Measurements from ENCODE around the gene LTBP1.
"Not testable (repeated sequence)": the region's sequence is repeated elsewhere in the genome, so short reads cannot be mapped to it uniquely, and the experiment has no call there.

The LTBP1 gene

DNA sequence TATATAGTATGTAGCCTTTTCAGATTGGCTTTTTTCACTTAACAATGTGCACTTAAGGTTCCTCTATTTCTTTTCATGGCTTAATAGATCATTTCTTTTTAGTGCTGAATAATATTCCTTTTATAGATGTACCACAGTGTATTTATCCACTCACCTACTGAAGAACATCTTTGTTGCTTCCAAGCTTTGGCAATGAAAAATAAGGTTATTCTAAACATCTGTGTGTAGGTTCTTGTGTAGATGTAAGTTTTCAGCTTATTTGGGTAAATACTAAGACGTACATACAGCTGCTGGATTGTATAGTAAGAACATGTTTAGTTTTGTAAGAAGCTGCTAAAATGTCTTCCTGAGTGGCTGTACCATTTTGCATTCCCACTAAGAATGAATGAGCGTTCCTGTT, 461.4 kb downstream of the LTBP1 start:
- DNase-seq = no peak

DNA sequence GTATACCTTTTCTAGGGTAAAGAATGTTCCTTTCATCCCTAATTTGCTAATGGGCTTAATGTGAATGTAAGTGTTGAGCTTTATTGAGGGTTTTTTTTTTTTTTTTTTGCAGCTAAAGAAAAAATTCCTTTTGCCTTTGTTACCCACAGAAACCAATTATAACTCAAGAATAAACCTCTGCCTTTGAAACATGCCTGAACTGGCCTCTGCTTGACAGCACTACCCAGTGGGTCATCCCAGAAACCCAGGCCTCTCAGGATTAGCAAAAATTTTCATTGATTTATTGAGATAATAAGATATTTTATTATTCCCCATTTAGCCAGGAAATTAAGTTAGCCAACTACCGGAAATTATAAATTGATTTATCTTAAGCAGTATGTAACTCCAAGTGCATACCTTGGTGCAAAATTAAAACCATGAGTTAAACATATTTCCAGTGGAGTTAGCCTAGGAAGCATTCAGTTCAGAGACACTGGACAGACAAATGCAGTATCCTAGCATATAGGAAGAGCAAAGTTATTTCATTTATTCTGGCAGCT, 462.7 kb downstream of the LTBP1 start:
- no peak for DNase-seq

DNA sequence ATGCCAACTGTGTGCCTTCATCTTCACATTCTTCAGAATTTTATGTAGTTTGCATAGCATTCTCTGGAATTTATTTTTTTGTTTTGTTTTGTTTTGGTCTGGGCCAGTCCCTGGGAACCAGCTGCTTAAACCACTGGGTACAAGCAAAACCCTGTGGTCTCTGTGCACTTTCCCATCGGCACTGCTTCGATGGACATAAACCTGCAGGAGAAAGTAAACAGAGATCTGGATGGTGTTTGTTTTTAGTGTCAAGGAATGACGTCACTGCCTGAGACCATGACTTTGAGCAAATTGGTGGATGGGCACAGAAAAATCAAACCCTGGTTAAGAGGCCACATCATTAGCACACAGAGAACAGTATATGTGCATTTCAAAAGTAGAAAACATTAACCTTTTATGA, 465.0 kb downstream of the LTBP1 start:
- no peak for DNase-seq

DNA sequence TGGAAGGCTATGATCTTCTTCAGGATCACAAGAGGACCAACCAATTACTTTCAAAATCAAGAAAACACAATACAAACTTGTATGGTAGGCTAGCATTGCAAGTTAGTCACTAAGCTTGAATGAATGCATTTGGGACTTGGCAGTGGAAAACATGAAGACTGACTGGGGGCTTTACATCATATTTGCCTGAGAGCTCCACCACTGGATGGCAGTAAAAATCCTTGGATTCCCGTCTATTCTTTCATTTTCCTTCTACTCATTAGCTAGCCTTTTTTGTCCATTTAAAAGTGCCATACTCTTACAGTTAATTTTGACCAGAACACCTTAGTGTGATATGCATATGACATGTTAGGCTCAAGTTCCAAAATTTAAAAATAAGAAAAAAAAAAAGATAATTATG, 466.2 kb downstream of the LTBP1 start:
- DNase-seq = no peak

DNA sequence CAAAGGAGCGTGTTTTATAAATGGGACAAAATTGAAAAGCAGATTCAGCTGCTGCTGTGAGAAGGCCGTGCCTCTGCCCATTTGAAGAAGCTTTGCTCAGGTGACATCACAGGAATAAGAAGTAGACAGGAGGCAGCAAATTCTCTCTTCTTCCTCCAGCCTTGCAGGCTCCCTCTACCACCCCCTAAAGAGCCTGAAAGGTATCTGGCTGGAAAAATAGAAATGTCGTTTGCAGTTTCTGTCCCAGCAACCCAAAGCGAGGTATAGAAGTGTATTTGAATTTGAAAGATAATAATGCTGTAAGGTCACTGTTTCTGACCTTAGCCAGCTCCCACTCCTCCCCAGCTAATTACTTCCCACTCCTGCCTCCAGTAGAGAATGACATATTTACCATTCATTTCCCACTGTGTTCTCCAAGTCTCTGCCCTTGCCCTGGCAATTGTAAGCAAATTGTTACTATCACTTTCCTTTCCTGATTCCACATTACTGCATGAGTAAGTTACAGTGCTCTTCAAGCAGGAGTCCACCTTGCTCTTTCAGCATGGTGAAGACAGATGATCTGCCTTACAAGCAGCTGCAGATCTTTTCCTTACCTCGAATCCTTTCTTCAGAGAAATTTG, 472.9 kb downstream of the LTBP1 start:
- no peak for DNase-seq

DNA sequence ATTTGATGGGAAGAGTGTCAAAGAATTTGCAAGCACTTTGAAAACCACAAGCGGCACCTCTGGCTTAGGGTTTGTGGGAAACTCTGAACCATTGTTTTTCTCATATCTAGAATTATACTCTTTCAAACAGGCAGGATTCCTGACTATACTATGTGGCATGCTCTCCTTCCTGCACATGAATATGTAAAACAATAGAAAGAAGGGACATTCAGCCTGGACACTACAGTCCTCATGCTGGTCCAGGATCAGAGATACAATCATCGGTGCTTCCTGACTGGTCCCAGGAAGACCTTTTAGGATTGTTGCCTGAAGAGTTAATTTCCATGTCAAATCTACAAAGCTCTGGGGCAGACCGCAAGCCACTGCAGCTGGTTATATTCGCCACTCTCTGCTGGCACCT, 474.0 kb downstream of the LTBP1 start:
- no peak for DNase-seq

DNA sequence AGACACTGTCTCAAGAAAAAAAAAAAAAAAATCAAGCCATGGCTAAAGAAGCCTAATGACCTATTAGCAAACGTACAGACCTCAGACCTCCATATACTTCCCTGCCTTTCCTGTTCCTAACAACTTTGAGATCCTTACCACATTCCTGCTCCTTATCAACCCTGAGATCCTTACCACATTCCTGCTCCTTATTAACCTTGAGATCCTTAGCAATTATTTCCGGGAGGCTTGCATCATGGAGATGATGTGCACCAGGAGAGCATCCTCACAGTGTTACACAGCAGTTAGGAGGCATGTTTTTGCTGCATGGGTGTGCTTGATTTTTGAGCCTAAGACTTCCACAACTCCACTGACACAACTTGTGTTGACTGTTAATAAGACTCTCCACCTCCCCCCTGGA, 475.1 kb downstream of the LTBP1 start:
- no peak for DNase-seq

DNA sequence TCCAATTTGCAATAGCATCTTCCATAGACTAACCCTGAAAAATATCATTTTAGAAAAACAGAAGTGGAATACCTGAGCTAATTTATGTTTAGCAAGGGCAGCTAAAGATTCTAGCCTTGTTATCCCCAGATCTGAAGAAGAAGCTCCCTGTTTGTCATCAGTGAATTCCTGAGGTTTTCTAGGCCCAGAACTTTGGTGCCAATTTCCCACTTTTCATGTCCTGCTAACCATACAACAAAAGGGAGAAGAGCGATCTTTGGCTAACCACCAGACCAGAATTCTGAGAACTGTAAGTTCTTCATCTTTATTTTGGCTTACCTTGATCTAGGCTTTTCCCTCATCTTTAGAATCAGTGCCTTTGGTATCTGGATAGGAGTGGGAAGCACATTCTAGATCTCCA, 478.4 kb downstream of the LTBP1 start:
- no peak for DNase-seq

DNA sequence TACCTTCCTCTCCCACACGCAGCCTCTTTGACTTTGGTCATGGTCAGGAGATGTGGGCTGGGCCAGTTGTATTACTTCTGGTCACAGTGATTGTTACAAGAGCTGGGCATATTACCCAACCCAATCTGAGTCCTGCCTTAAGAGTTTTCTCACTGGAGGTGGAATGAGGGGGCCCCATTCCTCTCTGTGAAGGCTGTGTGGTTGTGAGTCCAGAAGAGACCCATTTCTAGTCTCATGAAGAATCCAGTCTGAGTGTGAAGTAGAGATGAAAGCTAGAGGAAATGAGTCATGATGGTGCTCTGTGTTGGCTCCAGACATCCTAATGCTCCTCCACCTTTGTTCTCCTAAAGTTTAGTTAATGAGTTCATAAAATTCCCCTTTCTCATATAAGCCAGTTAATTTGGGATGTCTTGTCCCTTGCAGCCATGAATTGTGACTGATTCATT, 478.9 kb downstream of the LTBP1 start:
- DNase-seq = no peak

DNA sequence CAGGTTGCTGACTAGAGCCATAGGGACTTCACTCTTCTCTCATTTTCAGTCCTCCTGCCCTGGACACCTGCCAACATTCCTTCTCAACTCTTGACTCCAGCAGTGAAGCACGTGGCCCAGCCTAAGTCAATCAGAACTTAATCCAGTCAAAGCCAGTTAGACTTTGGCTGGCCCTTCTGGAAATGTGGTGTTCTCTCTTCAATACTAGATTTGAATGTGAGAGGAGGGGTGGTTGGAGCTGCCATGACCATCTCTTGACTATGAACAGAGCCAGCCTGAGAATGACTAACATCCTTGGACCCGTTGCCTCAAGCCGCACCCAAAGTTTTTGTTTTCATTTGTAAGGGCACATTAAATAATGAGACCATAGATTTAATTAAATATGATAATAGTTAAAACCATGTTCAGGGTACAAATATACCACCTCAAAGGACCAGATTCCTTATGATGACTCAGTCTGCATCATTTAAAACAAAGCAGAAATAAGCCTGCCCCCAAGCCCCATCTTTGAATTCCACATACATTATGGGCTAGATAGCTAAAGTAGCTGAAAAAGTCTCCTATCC, 480.0 kb downstream of the LTBP1 start:
- DNase-seq = no peak

DNA sequence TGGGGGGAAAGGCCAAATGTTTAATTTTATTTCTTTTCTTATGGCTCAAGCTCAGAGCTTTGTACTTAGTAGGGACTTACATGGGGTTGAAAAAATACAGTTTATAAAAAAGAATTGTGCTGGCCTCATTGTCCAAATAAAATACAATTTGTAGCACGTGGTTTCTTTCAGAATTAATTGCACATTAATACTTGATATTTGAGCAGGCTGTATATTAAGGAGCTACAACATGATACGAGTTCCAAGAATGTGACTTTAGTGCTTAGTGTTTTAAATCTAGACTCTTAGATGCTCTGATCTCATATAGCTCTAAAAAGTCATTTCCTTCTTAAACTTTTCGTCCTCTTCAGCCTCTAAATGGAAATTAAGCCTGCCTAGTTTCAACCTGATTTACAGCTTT, 483.3 kb downstream of the LTBP1 start:
- DNase-seq = no peak

DNA sequence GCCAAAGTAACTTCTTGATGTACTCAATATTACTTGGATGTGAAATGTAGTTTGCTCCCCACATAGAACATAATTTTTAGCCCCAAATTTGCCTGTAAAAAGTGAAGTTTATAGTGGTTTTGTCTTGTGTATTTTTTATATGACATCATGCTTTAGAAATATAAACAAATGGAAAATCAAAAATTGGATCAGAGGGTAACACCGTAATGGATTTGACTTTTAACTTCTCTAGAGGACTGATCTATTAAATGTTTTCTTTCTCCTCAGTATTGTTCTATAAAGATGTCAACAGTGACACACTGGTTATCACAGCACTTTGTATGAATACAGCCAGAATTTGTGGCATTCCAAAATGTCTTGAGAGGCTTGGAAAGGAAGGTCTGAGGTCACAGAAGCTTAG, 484.1 kb downstream of the LTBP1 start:
- DNase-seq = no peak

DNA sequence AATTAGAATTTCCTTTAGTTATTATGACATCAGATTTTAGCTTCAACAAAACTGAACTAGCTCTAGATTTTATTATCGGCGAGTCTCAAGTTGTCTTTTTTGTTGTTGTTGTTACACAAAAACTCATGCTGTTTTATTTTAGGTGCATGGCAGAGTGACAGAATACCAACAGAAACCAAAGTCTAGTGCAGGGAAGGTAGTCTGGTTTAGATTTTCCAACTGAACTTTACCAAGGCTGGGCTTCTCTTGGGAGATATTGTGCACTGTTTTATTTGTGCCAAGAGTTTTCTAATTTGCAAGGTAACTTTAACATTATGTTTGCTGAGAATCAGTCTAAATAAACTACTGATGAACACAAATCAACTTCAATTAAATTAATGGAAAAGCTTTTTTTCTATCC, 486.1 kb downstream of the LTBP1 start:
- DNase-seq = no peak

DNA sequence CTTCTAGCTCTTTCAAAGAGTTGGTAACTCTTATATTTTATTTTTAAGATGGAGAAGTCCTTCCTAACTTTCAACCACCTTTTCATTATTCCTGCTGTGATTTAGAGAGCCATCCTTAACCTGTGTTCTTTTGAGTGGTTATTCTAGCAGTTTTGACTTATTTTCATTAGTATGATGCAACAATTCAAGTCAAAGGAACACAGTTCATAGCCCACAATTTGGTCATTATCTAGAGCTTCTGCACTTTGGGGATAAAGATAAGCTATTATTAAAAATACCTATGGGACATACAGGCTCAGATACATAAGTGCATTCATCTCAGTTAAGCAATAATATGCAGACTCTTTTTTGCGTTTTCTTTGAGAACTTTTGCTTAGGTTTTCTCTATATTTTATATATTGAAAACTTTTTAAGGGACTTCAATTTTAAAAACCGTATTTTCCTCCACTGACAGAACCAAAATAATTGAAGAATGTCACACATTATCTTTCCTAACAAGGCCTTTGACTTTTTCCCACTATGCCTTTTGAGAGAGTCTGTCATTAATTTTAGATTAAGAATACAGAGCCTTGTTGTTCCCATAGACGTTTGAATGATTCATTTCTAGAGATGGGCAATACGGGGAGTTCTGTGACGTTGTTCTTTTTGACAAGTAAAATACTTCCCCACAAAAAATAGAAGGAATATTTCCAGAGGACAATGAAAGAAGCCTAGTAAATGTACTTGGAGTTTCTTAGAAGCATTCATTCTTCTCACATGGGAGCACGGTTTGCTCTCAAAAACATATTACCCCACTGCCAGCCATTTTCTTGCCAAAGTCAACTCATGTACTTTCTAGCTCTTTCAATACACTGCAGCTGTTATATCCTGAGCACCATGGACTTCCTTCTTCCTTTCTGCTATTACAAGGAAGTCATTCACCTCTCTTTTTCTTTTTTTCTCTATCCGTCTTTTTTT, 486.8 kb downstream of the LTBP1 start:
- no peak for DNase-seq

DNA sequence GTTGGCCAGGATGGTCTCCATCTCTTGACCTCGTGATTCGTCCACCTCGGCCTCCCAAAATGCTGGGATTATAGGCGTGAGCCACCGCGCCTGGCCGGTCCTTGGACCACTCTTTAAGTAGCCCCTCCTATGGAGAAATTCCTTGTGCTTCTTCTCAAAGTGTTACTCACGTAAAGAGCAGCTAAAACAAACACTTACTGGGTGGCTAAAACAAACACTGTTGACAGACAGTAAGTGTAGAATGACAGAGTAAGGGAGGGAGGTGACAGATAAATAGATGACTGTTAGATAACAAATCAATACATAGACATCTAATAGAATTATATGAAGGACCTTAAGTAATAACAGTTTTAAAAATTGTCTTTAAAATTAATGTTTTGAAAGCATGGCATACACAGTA, 488.8 kb downstream of the LTBP1 start:
- no peak for DNase-seq

DNA sequence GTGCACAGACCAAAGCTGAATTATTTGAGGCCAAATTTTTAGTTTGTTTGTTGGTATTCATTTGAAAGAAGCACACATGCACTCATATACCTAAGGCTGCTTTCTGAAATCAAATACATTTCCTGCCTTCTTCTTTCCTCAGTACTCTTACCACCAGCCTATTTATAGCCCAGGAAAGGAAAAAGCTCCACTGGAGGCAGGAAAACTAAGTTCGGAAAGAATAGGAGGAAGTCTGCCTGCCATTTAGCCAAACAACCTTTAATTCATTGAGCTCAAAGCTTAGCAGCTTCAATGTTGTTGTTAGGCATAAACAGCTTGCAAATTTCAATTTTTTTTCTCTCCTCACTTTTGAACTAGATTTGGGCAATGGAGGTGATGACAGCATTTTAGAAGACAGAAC, 489.3 kb downstream of the LTBP1 start:
- DNase-seq = no peak

DNA sequence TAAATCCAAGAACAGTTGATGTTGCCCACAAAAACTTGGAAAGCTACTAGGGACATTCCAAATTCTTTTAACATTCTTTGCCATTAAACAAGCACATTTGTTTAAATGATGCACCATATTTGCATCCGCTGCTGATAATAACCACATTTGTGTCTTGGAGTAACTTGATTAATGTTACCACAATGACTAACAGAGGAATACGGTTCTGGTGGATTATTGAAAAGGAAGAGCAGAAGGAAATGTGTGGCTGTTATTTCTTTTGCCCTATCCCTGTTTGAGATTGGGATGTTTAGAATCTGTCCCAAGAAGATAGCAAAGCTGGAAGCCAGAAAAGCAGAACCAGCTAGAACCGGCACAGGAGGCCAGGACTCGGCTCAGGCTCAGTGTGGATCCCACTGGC, 490.5 kb downstream of the LTBP1 start:
- no peak for DNase-seq

DNA sequence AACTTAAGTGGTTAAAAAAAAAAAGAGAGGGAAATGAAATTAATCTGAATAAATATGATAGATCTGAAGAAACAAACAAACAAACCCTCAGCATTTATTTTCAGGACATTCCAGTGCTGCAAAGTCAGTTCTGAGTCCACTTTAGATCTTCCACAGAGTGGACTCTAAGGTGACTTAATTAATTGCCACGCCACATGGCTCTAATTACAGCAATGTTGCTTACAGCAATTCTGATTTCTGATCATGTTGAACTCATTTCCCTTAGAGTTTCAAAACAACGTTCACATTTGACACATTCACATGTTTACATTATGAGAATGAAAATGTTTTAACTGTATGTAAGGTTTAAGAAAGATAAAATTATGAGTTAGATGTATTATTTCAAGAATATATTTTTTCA, 491.1 kb downstream of the LTBP1 start:
- DNase-seq = no peak

DNA sequence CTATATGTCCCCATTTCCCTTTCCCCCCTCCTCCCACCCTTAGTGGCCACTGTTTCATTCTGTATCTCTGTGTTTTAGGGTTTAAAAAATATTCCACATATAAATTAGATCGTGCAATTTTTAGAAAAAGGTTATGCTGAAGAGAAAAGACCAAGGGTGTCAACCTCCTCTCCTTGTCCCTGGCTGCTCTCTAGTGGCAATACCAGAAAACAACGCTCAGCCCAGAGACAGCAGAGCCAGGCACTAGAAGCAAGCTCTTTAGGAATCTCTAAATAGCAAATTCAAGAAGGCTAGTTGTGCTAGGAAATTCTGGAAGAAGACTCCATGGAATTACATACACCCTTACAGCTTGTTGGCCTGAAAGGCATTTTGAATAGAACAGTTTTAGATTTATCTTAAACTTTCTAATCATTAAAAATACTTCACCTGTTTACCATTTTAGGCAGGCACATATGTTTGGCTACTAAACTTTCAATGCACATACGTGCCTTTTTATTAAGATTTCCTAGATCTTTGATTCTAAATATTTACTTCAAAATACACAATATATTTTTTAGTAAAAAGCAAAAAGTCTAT, 494.6 kb downstream of the LTBP1 start:
- DNase-seq = no peak

DNA sequence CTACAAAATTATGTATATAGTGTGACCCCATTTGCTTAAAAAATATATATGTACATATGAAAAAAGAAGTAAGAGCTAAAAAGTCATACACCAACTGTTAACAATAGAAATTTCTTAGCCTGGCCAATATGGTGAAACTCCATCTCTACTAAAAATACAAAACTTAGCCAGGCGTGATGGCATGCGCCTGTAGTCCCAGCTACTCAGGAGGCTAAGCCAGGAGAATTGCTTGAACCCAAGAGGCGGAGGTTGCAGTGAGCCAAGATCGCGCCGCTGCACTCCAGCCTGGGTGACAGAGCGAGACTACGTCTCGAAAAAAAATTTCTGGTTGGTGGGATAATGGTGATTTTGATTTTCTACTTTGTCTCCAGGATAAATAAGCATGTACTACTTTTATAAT, 495.3 kb downstream of the LTBP1 start:
- DNase-seq = not testable (repeated sequence)

DNA sequence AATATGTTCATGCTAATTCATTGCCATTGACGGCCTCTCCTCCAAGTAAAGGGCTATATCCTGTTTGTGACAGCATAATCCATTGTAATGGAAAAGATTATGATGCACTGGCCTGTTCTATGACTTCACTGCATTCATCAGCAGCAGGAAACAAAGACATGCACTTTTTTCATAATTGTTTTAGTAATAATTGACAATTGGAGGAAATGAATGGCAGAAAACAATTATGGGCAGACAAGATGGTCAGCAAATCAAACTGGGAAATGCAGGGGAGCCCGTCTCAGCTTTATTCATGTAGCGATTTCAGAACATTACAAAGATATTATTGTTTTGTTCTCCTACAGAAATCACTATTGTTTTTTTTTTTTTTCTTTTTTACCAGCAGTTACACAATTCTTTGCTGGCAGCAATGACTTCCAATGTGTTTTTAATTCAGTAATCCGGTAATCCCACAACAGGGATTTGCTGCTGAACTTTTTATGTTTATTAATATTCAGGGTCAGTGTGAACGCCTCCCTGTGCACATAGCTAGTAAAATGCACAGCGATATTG, 495.9 kb downstream of the LTBP1 start:
- no peak for DNase-seq

DNA sequence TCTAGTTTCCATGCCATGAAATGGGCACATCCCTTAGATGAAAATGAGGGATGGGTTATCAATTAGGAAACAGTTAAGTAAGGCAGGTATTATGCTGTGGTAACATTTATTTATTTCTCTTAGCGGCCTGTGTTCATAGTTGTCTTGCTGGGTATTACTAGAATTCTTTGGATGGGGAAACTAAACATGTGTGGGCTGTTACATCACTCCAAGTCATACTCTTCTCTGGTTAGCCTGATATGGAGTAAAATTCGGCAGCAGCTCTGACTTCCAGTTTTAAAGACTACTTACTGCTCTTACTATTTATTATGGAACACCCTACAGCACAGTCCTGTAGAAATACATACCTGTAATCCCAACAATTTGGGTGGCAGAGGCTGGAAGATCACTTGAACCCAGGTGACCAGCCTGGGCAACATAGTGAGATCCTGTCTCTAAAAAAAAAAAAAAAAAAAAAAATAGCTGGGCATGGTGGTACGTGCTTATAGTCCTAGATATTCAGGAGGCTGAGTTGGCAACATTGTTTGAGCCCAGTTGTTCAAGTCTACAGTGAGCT, 496.6 kb downstream of the LTBP1 start:
- DNase-seq = no peak

DNA sequence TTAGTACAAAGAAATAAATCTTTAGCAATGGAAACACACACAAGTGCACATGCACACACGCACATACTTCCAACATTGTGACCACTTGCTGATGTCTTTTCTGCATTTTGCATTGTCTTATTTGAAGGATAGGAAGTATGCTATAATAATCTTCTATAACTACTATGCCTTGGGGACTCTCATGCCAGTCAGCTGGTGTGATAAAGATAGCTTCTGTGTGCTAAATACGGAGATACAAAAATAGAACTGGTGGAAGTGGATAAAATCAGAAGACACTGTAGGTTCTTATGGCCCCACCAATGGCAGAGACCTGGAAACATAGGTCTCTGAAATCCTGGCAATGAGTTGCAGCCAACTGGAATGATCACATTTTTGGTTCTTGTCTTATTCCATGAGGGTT, 498.2 kb downstream of the LTBP1 start:
- no peak for DNase-seq
